Activated T-helper 2 cell treated with anti-CD3 and anti-CD28 coated beads, Interferon-gamma antibody, Interleukin-2, Interleukin-4, amounts not matched to agents 10 μg/mL and 5 μg/mL and 100 μg/mL, durations not matched to agents 14 hours and 24 hours and 36 hours (primary cell): ENCODE results near the gene CTBP2. TPM values are rescaled to one million over a fixed set of nuclear protein-coding genes. Genes with fewer than 3 reads are reported as not detected.

Experiments used
- DNase-seq: peaks from one replicate; pipeline ENCODE4 v3.0.0; 2021; ENCODE audit warnings: low spot score
- H3K27ac Mint-ChIP-seq: one replicate; pipeline ENCODE4 v1.8.0; 2021; ENCODE audit warnings: mixed read lengths
- H3K27me3 Mint-ChIP-seq: one replicate; pipeline ENCODE4 v1.8.0; 2021; ENCODE audit warnings: low read depth, mixed read lengths
- H3K36me3 Mint-ChIP-seq: one replicate; pipeline ENCODE4 v1.8.0; 2021; ENCODE audit warnings: low read depth, mixed read lengths
- H3K4me1 Mint-ChIP-seq: one replicate; pipeline ENCODE4 v1.8.0; 2021; ENCODE audit warnings: low read depth, mixed read lengths
- H3K4me3 Mint-ChIP-seq: one replicate; pipeline ENCODE4 v1.8.0; 2021; ENCODE audit warnings: low read depth, mild to moderate bottlenecking, moderate library complexity, mixed read lengths
- H3K9me3 Mint-ChIP-seq: one replicate; pipeline ENCODE4 v1.8.0; 2021; ENCODE audit warnings: mixed read lengths
- intact Hi-C: fragments of 100-400 bp; cut with micrococcal nuclease; formaldehyde crosslinking; loops from one replicate; pipeline ENCODE4 v1.15.1; 2023
- total RNA-seq: library from RNA; stranded (reverse); gene quantifications from 2 replicates; pipeline ENCODE4 v1.2.3, GENCODE V29; 2022

Gene CTBP2
- total RNA-seq, 1 donor from 2014 or later = 0.48 TPM

DNA sequence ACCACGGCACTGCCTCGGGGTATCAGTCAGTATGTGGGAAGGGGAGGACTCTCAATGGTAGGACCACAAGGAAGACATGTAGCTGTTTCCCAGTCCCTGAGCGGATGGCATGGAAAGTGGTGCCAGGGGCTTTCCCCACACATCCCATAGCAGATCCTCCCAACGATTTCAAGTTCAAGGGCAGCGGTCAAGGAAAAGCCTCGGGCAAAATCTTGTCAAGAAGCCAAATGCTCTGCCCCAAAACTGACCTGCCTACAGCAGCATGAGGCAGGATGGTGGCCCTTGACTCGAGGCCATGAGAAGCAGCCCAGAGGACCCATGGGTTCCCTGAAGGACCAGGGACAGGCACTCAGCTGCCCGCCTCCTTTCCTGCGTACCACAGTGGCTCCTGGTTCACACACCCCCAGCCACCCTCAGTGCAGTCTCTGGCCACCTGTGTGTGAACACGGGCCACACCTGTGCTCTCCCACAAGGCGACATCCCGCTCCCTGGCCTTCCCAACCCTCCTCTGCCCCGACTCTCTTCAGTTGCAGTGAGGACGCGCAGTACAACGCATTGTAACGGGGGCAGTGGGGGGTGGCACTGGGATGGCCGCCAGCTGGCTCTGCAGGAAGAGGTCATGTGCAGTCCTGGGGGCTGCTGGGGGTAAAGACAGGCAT, 43.6 kb downstream of the CTBP2 start:
- Mint-ChIP-seq H3K9me3 (no peaks in the 10 kb centered on the region), H3K27ac (no peak overlapping the region), H3K4me1 (no peaks in the 10 kb centered on the region), H3K36me3 (no peaks in the 10 kb centered on the region), H3K27me3 (no peaks in the 10 kb centered on the region), H3K4me3 (no peak overlapping the region)
- DNase-seq = no peak
- intact Hi-C loops = no loop called here

DNA sequence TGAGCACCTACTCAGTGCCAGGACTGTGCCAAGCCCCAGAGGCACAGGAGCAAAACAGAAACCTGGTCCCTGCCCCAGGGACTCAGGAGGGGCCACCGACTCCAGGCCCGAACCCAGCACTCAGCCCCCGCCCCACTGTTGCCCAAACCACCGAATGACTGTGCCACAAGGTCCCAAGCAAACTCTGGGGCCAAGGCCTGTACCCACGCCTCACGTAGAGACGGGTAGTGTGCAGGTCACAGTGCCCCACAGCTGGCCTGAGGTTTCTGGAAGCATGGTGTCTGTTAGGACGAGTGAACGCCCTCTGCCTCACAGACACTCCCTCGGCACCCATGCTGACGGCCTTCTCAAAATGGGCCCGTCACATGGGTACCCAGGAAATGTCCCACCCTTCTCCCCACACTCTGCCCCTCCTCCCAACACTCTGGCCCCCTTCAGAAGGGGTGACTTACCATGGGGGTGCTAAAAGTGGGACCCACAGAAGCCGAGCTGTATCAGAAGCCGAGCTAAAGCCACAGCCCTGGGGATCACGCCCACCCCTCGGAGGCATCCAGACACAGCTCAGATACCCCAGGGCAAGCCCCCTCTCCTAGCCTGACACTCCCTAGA, 44.2 kb downstream of the CTBP2 start:
- H3K9me3 Mint-ChIP-seq = no peaks in the 10 kb centered on the region
- no peaks in the 10 kb centered on the region for H3K36me3 Mint-ChIP-seq
- intact Hi-C loops = no loop called here
- no peaks in the 10 kb centered on the region for H3K4me1 Mint-ChIP-seq
- H3K27ac Mint-ChIP-seq = no peak overlapping the region
- H3K27me3 Mint-ChIP-seq = no peaks in the 10 kb centered on the region
- H3K4me3 Mint-ChIP-seq = no peak overlapping the region
- DNase-seq = no peak

GRCh38 chr10:125115409-125115808, 45.0 kb downstream of the CTBP2 start:
- intact Hi-C loops = no loop called here
- no peak overlapping the region for H3K4me3 Mint-ChIP-seq
- no peaks in the 10 kb centered on the region for H3K27me3 Mint-ChIP-seq
- no peak for DNase-seq
- H3K36me3 Mint-ChIP-seq = no peaks in the 10 kb centered on the region
- H3K9me3 Mint-ChIP-seq = no peaks in the 10 kb centered on the region
- no peak overlapping the region for H3K27ac Mint-ChIP-seq
- no peaks in the 10 kb centered on the region for H3K4me1 Mint-ChIP-seq

- intact Hi-C loops = no loop called here
- no peak overlapping the region for H3K27ac Mint-ChIP-seq
- no peaks in the 10 kb centered on the region for H3K9me3 Mint-ChIP-seq
- no peaks in the 10 kb centered on the region for H3K36me3 Mint-ChIP-seq
- H3K27me3 Mint-ChIP-seq = no peaks in the 10 kb centered on the region
- H3K4me3 Mint-ChIP-seq = no peak overlapping the region
- no peaks in the 10 kb centered on the region for H3K4me1 Mint-ChIP-seq
- DNase-seq = no peak
Measured at GRCh38 chr10:125114761-125115391, 45.5 kb downstream of the CTBP2 start.

GRCh38 chr10:125113691-125114371, 46.5 kb downstream of the CTBP2 start:
- H3K27me3 Mint-ChIP-seq = no peaks in the 10 kb centered on the region
- H3K27ac Mint-ChIP-seq = no peak overlapping the region
- intact Hi-C loops = no loop called here
- H3K4me1 Mint-ChIP-seq = no peaks in the 10 kb centered on the region
- H3K36me3 Mint-ChIP-seq = no peaks in the 10 kb centered on the region
- H3K4me3 Mint-ChIP-seq = no peak overlapping the region
- H3K9me3 Mint-ChIP-seq = no peaks in the 10 kb centered on the region
- DNase-seq = no peak

- Mint-ChIP-seq H3K36me3 (no peaks in the 10 kb centered on the region), H3K4me3 (no peak overlapping the region), H3K9me3 (no peaks in the 10 kb centered on the region), H3K27ac (no peak overlapping the region), H3K4me1 (no peaks in the 10 kb centered on the region), H3K27me3 (no peaks in the 10 kb centered on the region)
- intact Hi-C loops = no loop called here
- no peak for DNase-seq
Measured at GRCh38 chr10:125112697-125113494, 47.5 kb downstream of the CTBP2 start.

- intact Hi-C loops = no loop called here
- H3K9me3 Mint-ChIP-seq = no peaks in the 10 kb centered on the region
Measured at GRCh38 chr10:125111118-125111727, 49.1 kb downstream of the CTBP2 start.

GRCh38 chr10:125107965-125108580, 52.3 kb downstream of the CTBP2 start:
- no peaks in the 10 kb centered on the region for H3K9me3 Mint-ChIP-seq
- no peaks in the 10 kb centered on the region for H3K4me1 Mint-ChIP-seq
- no peaks in the 10 kb centered on the region for H3K27me3 Mint-ChIP-seq
- intact Hi-C loops = no loop called here
- H3K36me3 Mint-ChIP-seq = no peaks in the 10 kb centered on the region
- H3K27ac Mint-ChIP-seq = no peak overlapping the region
- no peak overlapping the region for H3K4me3 Mint-ChIP-seq
- DNase-seq = no peak

More at GRCh38 chr10:125111118-125111727, 49.1 kb downstream of the CTBP2 start:
- Mint-ChIP-seq H3K27me3 (no peaks in the 10 kb centered on the region), H3K27ac (no peak overlapping the region), H3K36me3 (no peaks in the 10 kb centered on the region), H3K4me3 (no peak overlapping the region), H3K4me1 (no peaks in the 10 kb centered on the region)
- no peak for DNase-seq

DNA sequence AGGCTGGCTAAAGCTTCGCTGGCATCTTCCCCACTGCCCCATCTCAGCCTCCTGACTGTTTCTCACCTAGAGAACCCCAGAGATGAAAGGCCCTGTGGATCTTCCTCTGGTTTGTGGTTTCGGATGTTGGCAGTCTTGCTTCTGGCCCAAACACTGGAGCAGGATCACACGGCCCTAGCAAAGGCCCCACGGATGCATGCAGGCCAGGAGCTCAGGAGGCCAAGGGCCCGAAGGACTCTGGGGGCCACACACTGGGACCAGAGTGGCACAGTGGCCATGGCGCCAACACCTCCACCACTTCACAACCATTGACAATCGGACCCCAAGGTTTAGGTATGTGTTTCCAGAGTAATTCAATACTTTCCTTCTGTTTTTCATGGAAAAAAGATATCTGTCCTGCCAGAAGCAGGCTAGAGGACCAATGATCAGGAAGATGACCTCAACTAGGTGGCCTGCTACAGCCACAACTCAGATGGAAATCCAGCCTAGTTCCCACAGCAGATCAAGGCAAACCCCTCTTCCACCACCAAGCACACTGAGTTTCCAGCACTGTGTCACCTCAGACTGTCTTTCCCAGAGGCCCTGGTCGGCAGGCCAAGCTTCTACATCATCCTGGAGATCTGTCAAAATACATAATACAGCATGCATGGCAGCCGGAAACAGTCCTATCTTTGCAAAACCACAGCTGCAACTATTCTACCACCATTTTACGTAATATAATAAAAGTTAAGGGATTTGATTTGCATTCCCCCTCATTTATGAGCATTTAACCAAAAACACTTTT, 53.0 kb downstream of the CTBP2 start:
- Mint-ChIP-seq H3K36me3 (no peaks in the 10 kb centered on the region), H3K27me3 (no peaks in the 10 kb centered on the region), H3K4me1 (no peaks in the 10 kb centered on the region), H3K27ac (no peak overlapping the region), H3K4me3 (no peak overlapping the region), H3K9me3 (no peaks in the 10 kb centered on the region)
- no peak for DNase-seq
- intact Hi-C loops = no loop called here

DNA sequence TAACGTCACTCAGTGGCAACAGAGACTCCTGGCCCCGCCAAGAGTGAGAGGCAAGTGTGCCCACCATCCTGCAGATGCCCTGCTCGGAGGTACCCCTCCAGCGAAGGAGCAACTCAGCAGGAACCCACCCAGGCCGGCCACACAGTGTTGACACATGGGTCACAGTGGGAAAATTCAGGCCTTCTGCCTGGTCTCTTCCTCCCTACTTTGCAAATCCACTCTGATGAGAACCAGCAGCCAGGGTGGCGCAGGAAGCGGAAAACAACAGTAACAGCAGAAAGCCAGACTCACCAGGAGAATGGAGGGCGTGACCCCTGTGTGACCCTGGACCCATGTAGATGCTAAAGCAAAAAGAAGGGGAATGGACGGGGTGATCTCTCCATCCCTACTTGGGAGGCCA, 53.8 kb downstream of the CTBP2 start:
- H3K36me3 Mint-ChIP-seq = no peaks in the 10 kb centered on the region
- H3K27ac Mint-ChIP-seq = no peak overlapping the region
- intact Hi-C loops = no loop called here
- no peaks in the 10 kb centered on the region for H3K9me3 Mint-ChIP-seq
- H3K4me1 Mint-ChIP-seq = no peaks in the 10 kb centered on the region
- H3K4me3 Mint-ChIP-seq = no peak overlapping the region
- no peak for DNase-seq
- no peaks in the 10 kb centered on the region for H3K27me3 Mint-ChIP-seq

DNA sequence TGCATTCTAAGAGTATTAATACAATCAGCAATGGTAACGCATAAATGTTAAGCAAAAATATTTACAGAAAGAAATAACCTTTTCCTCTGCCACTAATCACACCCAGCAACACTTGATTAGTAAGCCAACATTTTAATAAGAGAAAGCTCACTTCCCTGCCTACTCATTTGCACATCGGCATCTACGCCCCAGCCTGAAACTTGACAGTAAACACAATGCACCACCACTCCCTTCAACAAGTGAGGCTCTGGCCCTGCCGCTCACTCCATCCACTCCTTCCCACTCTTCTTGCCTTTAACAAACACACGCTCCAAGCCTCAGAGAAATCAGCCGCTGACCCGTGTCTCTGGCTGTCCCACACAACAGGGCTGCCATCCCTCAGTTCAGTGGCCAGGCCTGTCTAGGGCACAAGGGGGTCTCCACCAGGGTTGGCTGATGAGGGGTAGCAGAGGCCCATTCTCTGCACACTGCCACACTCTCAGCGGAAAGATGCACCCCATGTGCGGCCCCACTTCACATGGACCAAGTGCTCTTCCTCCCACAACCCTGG, 54.6 kb downstream of the CTBP2 start:
- no peaks in the 10 kb centered on the region for H3K4me1 Mint-ChIP-seq
- no peaks in the 10 kb centered on the region for H3K36me3 Mint-ChIP-seq
- H3K9me3 Mint-ChIP-seq = no peaks in the 10 kb centered on the region
- DNase-seq = no peak
- H3K4me3 Mint-ChIP-seq = no peak overlapping the region
- intact Hi-C loops = no loop called here
- H3K27me3 Mint-ChIP-seq = no peaks in the 10 kb centered on the region
- H3K27ac Mint-ChIP-seq = no peak overlapping the region
